NCI-H460 (cell line): Measurements from ENCODE around the gene SLC35C1. TPM values are rescaled to one million over a fixed set of nuclear protein-coding genes. Genes with fewer than 3 reads are reported as not detected.
"Not testable (repeated sequence)": the region's sequence is repeated elsewhere in the genome, so short reads cannot be mapped to it uniquely, and the experiment has no call there.

ENCODE experiments used
- DNase-seq: peaks from one replicate; pipeline ENCODE4 v3.0.0-alpha.2; 2016; ENCODE audit warnings: low read depth; ENCODE audit errors: extremely low read depth
- total RNA-seq: library from RNA; depleted of rRNA; stranded (reverse); fragments of >200 nt; shearing (Covaris generic); gene quantifications from 2 replicates; pipeline ENCODE4 v1.2.3, GENCODE V29; 2014

SLC35C1 gene
- total RNA-seq, 1 experiment from 2014 or later, result 4.5 TPM

DNA sequence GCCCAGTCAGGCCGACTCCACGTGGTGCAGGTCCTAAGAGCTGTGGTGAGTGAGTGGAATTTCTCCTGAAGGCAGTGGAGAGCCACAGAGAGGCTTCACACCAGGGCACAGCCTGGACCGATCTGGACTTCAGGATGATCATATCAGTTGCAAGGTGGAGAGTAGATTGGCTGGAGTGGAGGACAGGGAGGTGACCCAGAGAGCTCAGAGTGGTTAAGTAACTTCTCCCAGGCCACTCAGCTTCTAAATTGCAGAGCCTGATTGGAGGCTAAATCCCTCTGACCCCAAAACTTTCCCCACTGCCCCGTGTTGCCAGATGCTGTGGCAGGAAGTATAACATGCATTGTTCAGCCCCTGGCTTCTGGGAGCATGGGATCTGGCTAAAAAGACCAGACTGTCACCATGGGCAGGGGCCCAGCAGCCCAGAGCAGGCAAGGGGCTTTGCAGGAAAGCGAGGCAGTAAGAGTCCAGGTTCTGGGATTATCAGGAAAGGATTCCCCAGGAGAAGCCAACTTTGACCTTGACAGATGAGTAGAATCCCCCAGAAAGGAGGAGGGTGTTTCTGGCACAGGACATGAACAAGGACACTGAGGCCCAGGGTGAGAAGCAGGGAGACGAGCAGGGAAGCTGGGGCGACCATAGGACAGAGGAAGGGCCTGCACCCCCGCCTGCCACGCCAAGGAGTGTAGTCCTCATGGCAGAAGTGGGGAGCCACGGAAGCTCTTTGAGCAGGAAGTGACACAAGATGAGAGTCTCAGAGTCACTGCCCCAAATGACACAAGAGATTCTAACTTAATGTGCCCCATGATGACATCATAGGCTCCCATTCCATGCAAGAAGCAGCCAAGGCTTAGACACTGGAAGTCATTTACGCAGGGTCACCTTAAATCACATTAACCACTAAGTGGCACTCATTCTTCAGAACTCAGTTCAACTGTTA is 4.8 kb downstream of the SLC35C1 start:
- DNase-seq, result no peak

DNA sequence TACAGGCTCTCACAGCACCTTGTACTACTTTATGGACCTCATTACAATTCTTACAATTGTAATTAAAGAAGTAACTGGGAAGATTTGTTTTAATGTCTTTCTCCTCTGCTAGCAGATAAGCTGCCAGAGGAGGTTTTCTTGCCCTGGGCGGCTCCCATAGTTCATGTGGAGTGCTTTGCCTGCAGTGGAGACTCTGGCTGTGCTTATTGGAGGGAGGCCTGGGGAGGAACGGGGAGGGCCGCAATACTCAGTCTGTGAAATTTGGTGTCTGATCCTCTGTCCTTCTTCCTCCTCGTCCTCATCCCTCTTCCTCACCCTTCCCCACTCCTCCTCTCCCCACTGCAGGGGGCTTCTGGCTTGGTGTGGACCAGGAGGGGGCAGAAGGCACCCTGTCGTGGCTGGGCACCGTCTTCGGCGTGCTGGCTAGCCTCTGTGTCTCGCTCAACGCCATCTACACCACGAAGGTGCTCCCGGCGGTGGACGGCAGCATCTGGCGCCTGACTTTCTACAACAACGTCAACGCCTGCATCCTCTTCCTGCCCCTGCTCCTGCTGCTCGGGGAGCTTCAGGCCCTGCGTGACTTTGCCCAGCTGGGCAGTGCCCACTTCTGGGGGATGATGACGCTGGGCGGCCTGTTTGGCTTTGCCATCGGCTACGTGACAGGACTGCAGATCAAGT is 5.6 kb downstream of the SLC35C1 start:
- DNase-seq, result no peak

DNA sequence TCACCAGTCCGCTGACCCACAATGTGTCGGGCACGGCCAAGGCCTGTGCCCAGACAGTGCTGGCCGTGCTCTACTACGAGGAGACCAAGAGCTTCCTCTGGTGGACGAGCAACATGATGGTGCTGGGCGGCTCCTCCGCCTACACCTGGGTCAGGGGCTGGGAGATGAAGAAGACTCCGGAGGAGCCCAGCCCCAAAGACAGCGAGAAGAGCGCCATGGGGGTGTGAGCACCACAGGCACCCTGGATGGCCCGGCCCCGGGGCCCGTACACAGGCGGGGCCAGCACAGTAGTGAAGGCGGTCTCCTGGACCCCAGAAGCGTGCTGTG is 6.1 kb downstream of the SLC35C1 start:
- no peak for DNase-seq

DNA sequence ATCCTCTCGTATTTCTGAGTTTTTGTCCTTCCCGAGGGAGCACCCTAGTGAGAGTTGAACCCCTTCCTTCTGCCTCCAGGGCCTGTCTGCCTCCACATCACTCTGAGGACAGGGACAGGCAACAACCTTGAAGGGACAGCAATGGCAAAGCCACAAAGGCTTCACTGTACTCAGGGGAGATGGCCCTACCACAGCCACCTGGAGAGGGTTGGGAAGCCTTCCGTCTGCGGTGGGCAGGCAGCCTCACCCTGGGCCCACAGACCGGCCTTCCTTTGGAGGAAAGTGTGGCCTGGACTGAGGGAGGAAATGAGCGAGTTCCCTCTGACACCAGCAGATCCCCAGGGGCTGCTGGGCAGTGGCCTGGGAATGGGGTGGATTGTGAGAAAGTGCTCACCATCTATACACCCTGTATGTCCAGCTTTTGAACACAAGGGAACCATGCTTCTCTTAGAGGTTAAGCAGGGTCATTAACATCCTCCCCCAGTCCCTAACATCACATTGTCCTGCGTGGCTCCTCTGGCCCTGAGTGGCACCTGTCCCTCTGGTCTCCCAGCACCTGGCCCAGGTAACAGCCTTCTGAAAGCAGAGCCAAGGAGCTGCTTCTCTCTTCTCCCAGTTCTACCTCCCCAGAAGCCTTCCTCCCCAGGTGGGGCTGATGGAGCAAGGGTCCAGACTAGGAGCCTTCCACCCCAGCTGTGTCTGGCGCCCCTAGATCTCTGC is 6.8 kb downstream of the SLC35C1 start:
- DNase-seq, result no peak

DNA sequence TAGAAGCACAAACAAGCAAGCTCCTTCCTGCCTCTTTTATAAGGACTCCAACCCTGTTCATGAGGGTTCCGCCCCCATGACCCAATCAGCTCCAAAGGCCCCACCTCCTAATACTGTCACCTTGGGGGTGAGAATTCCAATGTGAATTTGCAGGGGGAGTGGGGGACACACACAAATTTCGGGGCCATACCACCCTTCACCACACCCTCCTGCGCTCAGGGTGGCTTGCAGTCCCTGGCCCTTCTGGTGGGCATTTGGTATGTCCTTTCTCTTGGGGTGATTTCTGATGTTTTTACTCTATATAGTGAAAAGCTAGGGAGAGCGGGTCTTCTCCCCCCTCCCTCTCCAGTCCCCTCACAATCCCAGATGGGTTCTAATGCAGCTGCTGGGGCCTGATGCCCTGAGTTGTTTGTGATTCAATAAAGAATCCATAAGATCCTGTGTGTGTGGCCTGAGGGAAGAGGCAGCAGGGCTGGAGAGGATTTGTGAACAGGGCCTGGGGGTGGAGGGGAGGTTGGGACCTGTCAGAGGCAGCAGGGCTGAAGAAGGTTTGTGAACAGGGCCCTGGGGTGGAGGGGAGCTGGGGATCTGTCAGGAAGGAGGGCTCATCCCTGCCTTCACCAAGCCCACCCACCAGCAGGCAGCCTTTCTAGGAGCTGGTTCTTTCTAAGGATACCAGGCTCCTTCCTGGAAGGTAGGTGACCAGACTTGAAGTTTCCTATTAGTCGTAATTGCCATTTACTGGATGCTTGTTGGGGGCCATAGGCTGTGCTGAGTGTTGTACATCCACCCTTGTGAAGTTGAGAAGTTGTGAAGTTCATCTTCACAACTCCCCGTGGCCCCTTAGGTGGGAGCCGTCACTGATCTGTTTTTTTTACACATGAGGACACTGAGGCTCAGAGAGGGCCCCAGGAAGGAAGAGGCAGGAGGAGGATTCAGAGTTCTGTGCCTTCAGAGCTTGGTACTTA is 7.9 kb downstream of the SLC35C1 start:
- DNase-seq, result no peak

DNA sequence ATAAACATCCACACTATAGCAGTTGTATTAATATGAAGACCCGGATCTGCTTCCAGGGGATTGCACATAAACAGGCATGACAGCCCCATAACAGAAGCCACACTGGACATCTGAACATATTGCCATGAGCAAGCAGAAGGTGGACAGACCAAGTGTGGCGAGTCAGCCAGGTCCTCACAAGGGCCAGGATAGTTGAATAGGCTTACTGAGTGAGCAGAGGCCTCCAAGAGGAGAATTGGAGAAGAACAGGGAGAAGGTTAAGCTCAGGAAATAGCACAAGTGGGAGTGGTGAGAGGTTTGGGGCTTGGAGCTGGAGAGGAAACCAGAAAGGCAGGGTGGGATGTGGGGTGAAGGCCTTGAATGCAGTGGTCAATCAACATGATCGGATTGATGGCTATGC is 10.8 kb downstream of the SLC35C1 start:
- no peak for DNase-seq

DNA sequence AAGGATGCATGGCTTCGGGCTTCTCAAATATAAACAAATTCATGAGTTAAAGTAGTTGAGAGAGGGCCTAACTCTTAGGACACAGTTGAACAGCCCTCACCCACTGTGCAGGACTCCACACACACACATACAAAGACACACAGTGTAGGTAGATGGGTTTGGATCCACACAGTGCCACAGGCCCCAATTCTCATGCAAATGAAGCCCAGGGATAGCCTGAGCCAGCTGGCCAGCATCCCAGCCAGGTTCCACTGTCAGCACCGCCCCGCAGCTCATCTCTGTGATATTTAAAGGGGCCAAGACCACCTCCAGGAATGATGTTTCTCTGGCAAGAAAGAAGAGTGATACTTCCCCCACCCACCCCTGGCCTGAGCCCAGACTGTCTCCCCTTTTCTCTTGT is 11.7 kb downstream of the SLC35C1 start:
- no peak for DNase-seq

DNA sequence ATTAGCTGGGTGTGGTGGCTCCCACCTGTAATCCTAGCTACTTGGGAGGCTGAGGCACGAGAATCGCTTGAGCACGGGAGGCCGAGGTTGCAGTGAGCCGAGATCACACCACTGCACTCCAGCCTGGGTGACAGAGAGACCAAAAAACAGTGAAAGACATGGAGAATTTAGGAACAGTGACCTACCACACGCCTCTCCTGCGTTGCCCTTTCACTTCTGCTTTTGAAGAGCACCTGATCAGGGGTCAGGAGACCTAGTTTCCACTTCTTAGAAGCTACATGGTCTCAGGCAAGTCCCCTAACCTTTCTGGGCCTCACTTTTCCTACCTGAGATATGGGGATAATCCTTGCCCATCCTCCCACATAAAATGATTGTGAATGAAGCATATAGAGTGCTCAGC is 12.2 kb downstream of the SLC35C1 start:
- DNase-seq, result no peak

DNA sequence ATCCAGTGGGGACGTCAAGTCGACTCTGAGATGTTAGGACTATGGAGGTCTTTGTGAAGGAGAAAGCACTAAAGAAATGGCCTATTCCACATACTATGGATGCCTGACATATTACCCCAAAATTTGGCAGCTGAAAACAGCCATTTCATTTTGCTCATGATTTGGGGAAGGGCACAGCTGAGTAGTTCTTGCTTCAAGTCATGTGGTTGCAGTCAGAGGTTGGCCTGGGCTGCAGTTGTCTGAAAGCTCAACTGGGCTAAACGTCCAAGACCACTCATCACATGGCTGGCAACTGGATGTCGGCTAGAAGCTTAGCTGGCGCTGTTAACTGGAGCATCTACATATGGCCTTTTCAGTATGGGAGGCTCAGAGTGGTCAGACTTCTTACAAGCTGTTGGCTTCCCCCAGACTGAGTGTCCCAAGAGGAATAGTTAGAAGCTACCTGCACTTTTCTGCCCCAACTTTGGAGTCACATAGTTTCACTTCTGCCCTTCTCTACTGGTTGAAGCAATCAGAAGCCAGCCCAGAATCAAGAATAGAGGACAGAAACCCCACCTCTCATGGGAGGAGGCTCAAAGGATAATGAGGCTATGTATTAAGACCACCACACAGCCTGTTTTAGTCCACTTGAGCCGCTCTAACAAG is 14.1 kb downstream of the SLC35C1 start:
- DNase-seq, result no peak

DNA sequence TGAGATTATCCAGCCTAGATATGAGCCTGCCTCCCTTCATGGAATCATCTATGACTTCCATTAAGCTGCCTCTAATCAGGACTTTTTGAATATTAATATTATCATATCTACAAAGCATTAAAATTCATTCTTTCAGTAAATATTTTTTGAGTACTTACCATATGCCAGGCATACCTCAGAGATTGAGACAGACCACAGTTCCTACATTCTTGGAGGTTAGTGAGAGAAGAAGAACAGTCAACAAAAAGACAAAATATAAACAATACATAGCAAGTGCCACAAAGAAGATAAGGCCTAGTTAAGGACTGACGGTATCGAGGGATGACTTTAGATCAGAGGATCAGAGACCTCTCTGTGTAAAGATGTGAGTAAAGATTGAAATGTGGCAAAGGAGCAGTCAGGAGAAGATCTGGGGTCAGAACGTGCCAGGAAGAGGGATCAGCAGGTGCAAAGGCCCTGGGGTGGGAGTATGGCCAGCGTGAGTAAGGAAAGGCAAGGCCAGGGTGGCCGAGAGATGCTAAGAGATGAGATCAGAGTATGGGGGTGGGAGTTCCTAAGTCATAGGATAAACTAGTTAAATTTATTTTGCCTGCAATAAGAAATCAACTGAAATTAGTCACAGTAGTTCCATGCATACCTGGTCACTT is 15.4 kb downstream of the SLC35C1 start:
- no peak for DNase-seq

DNA sequence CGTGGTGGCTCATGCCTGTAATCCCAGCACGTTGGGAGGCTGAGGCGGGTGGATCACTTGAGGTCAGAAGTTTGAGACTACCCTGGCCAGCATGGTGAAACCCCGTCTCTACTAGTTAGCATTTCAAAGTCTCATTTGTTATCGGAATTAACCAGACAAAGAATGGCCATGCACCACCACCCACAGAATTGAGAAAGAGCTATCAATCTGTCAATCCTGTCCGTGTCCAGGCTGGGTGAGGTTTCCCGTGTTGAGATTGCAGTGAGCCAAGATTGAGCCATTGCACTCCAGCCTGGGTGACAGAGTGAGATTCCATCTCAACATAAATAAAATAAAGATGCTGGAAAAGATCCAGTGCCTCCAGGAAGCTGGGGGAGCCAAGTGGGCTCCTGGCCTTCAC is 21.5 kb downstream of the SLC35C1 start:
- not testable (repeated sequence) for DNase-seq

DNA sequence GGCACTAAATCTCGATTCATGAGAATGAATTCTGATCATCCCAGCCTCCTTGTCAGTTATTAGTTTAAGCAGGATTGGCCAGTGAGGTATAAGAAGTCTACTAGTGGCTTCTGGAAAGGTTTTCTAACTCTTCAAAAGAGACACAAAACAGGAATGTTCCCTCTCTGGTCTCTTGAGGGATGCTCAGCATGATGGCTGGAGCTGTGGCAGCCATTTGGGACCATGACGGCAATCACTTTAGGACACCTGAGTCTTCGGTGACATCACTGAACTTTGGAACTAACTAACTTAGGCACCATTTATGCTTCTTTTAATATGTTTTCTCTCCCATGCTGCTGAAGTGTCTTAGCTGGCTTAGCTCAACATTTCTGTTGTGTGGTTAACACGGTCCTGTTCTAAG is 22.2 kb downstream of the SLC35C1 start:
- DNase-seq, result no peak

DNA sequence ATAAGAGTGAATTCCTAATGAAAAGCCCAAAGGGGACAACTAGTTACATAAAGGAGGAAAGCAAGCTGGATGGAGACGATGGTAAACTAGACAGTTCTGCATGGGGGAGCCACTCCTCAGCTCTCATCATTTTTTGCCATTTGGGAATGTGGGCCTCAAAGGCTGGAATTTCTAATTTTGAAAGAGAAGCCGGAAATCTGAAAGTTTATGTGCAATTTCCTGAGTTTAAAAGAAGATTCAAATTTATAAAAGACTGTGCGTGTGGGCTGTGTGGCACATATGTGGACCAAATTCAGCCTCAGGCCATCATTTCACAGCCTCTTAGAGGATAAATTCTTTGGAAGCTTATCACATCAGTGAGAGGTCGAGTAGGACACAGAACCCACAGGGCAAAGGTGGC is 24.0 kb downstream of the SLC35C1 start:
- no peak for DNase-seq

DNA sequence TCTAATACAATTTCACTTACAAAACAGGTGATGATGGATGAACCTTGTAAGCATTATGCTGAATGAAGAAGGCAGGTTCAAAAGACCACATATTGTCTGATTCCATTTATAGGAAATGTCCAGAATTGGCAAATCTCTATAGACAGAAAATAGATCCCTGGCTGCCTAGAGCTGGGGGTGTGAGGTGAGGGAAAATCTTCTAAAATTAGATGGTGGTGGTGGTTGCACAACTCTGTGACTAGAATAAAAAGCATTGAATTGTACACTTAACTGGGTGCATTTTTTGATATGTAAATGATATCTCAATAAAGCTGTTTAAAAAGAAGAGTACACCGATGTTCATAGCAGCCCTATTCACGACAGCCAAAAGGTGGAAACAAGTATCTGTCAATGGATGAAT is 25.6 kb downstream of the SLC35C1 start:
- no peak for DNase-seq

DNA sequence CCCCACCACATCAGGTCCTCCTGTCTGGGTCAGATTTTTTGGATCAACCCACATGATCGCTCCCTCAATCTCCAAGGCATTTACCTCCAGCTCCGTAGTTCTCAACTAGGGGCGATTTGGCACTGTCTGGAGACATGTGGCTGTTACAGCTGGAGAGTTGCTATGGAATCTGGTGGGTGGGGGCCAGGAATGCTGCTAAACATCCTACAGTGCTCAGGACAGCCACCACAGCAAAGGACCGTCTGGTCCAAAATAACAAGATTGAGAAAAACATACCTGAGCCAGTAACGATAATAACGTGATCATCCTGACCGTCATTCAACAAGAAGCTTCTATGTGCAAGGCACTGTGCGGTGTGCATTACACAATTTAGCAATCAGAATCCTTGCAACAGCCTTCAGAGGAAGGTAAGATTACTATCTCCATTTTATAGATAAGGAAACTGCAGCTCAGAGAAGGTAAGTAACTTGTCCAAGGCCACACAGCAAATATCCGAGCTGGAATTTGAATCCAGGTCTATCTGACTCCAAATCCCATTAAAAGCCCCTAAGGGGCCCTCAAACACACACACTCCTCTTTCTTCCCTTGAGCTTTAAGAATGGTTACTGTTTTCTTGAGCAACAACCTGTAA is 28.0 kb downstream of the SLC35C1 start:
- DNase-seq, result no peak

DNA sequence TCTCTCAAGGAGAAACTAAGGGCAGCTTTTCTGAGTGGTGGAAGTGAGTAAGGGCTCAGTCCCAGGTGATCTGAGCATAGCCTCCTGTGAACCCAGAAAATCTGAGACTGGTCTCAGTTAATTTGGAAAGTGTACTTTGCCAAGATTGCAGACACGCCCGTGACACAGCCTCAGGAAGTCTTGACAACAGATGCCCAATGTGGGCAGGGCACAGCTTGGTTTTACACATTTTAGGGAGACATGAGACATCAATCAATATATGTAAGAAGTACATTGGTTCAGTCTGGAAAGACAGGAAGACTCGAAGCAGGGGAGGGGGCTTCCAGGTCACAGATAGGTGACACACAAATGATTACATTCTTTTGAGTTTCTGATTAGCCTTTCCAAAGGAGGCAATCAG is 28.8 kb downstream of the SLC35C1 start:
- no peak for DNase-seq

DNA sequence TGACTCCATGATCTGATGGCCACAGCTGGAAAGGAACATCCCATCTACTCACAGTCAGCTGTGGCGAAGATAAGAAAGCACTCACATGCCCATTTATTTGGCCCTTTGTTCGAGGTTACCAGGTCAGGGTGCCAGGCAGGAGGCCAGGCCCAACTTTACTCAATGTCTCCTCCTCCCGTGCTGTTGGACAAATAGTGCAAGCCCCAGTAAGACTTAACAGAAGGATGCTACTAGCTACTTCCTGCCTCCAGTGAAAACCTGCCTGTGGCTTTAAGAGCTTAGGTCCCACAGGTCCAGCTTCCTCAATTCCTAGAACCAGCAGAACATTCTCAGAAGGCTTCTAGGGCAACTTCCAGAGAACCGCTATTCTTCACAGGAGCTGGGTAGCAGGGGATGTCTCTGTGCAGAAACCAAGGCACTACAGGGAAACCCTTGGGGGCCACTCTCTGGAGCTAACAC is 29.4 kb downstream of the SLC35C1 start:
- no peak for DNase-seq

DNA sequence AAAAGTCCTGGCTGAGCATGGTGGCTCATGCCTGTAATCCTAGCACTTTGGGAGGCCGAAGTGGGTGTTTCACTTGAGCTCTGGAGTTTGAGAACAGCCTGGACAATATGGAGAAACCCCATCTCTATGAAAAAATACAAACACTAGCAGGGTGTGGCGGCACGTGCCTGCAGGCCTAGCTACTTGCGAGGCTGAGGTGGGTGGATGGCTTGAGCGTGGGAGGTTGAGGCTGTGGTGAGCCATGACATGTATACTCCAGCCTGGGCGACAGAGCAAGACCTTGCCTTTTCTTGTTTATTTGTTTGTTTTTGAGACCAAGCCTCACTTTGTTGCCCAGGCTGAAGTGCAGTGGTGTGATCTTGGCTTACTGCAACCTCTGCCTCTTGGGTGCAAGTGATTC is 34.3 kb downstream of the SLC35C1 start:
- DNase-seq, result no peak

DNA sequence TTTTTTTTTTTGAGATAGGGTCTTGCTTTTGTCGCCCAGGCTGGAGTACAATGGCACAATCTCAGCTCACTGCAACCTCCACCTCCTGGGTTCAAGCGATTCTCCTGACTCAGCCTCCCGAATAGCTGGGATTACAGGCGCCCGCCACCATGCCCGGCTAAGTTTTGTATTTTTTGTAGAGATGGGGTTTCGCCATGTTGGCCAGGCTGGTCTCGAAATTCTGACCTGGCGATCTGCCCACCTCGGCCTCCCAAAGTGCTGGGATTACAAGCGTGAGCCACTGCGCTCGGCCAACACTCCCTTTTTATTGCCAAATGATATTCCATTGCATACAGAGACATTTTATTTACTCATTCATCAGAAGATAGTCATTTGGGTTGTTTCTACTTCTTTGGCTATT is 35.3 kb downstream of the SLC35C1 start:
- DNase-seq, result not testable (repeated sequence)
